Spleen (tissue), 11 donors: ENCODE data around the gene ANKRD44. TPM values are rescaled to one million over a fixed set of nuclear protein-coding genes. Genes with fewer than 3 reads are reported as not detected.

ENCODE experiments used
- DNase-seq: peaks from one replicate; pipeline ENCODE4 v3.0.0-alpha.2; 2020
- H3K27ac ChIP-seq, 8 donors: fragments of 200-600 bp; sonication (generic) in 7 of 8; 1 replicate in 4 of 8; 2 replicates in 4 of 8; pipeline versions ENCODE4 v1.5.0 to v1.8.0; 2016 to 2021; ENCODE audit warnings: inconsistent platforms in 4 of 8, mild to moderate bottlenecking in 4 of 8, moderate library complexity in 1 of 8
- H3K27me3 ChIP-seq, 7 donors: fragments of 200-600 bp; sonication (generic) in 6 of 7; replicated peaks in 1 of 7; 1 replicate in 4 of 7; 2 replicates in 3 of 7; pipeline versions ENCODE4 v1.5.0 to v1.8.0; 2016 to 2021; ENCODE audit warnings: inconsistent platforms in 3 of 7, mild to moderate bottlenecking in 1 of 7
- H3K36me3 ChIP-seq, 6 donors: fragments of 200-600 bp; sonication (generic) in 5 of 6; 1 replicate in 4 of 6; 2 replicates in 2 of 6; pipeline versions ENCODE4 v1.5.0 to v1.8.0; 2016 to 2021; ENCODE audit warnings: inconsistent platforms in 2 of 6
- H3K4me1 ChIP-seq, 6 donors: fragments of 200-600 bp; sonication (generic) in 5 of 6; 1 replicate in 3 of 6; 2 replicates in 3 of 6; pipeline versions ENCODE4 v1.5.0 to v1.8.0; 2016 to 2021; ENCODE audit warnings: inconsistent platforms in 3 of 6
- H3K4me3 ChIP-seq, 8 donors: fragments of 200-600 bp; sonication (generic) in 7 of 8; 1 replicate in 4 of 8; 2 replicates in 4 of 8; pipeline versions ENCODE4 v1.5.0 to v1.8.0; 2016 to 2021; ENCODE audit warnings: inconsistent platforms in 4 of 8, mild to moderate bottlenecking in 4 of 8, moderate library complexity in 2 of 8
- H3K9me3 ChIP-seq, 8 donors: fragments of 200-600 bp; sonication (generic) in 7 of 8; 1 replicate in 4 of 8; 2 replicates in 4 of 8; pipeline versions ENCODE4 v1.5.0 to v1.8.0; 2016 to 2021; ENCODE audit warnings: inconsistent platforms in 4 of 8
- POLR2A ChIP-seq, 3 donors: fragments of 450-650 bp; IDR thresholded peaks; one replicate each; pipeline ENCODE4 v1.5.1; 2017; ENCODE audit warnings: antibody characterized with exemption in 3 of 3, mild to moderate bottlenecking in 1 of 3
- POLR2AphosphoS5 ChIP-seq, 3 donors: sonication (generic); formaldehyde crosslinking; IDR thresholded peaks; one replicate each; pipeline ENCODE4 v1.5.1; 2017; ENCODE audit warnings: antibody characterized with exemption in 3 of 3
- WGBS, 5 donors: extraction: QIAGEN DNeasy Blood & Tissue Kit in 3 of 5; methylation state at CpG; one replicate each; pipeline versions ENCODE4 v1.1.5 to v1.1.7; 2013 to 2018; 5-methylcytosine and 5-hydroxymethylcytosine counted together
- intact Hi-C: fragments of 100-400 bp; cut with DNase I; formaldehyde crosslinking; loops from one replicate; pipeline ENCODE4 v1.15.0; 2023; ENCODE audit warnings: low total_unique reads
- polyA plus RNA-seq, 3 donors: library from polyadenylated mRNA; stranded (reverse); fragments of 200-250 nt; gene quantifications; one replicate each; pipeline ENCODE4 v1.2.1, GENCODE V29; 2013
- total RNA-seq, 7 donors: library from RNA; depleted of rRNA in 3 of 7; stranded (reverse); fragments of >200 nt in 3 of 7; fragmentation: NEBNext Ultra II Directional in 4 of 7; extraction: Animal tissue kit (Norgen Biotek cat#: 25700) in 4 of 7; gene quantifications; one replicate each; pipeline versions ENCODE4 v1.1.0 to v1.2.1, GENCODE V29; 2016 to 2021
- TF ChIP-seq, protein P1 (sequence below), 11 experiments: fragments of 200-600 bp in 7 of 11; fragments of 450-650 bp in 4 of 11; sonication (generic) in 4 of 11; IDR thresholded peaks in 8 of 11; conservative IDR thresholded peaks in 3 of 11; 1 replicate in 7 of 11; 2 replicates in 4 of 11; pipeline versions ENCODE4 v1.4.0 to v1.8.0; 2016 to 2021; ENCODE audit warnings: antibody characterized with exemption in 11 of 11, inconsistent platforms in 4 of 11, mild to moderate bottlenecking in 1 of 11
- donor health status: healthy with polysubstance abuse.
- donor health status: DM: no; HTN: no; CAD: no; lungs with moderate emphysema.
- donor health status: DM: no; HTN: no; CAD: no.
- donor health status: Bipolar disorder and iron deficiency.
- donor health status: healthy.
- donor health status: DM: no; HTN: no; CAD: no.
- donor health status: DM: yes; HTN: yes; CAD: no.

ANKRD44 gene
- total and polyA plus RNA-seq, 10 donors = 16.0 to 183 (median 140) TPM

DNA sequence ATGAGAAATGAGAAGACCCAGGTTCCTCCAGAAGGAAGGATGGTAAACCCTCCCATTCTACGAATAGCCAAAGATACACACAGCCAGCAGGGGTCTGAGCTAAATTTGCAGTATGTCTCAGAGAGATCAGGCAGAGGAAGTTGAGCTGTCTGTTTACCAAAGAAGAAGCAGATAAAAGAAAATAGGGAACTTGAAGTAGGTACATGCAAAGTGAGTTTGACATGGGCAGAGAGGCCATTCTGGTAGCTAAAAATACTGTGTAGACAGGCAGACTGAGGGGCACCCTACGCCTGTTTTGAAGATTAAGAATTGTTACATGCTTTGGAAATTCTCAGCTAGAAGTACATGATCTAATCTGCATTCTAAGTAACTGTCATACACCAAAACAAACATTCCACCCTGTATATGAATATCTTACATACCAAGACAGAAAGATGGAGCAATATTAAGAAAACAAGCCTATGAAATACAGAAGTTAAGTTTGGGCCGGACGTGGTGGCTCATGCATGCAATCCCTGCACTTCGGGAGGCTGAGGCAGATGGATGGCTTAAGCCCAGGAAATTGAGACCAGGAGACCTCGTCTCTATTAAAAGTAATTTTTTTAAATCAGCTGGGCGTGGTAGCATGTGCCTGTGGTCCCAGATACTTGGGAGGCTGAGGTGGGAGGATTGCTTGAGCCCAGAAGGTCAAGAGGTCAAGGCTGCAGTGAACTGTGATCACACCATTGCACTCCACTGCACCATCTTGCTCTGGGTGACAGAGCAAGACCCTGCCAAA, 157.9 kb downstream of the ANKRD44 start:
- H3K4me1 ChIP-seq = peaks cover 18 to 96% (median 61%) of the 10 kb centered on the region in 6 donors
- peak overlapping the region; percentile 29 to 92 (median 83) for H3K27ac ChIP-seq
- intact Hi-C loops = no loop called here
- no peaks in the 10 kb centered on the region for H3K36me3 ChIP-seq
- peak overlapping the region in 1 of 8 donors; percentile 39 for H3K4me3 ChIP-seq
- peak; percentile 83 for DNase-seq
- TF ChIP-seq POLR2AphosphoS5 (IDR thresholded peaks at IDR 0.05) (peak in 1 of 3 donors; percentile 71), POLR2A (IDR thresholded peaks at IDR 0.05) (no peak)
- TF ChIP-seq, protein P1, sequence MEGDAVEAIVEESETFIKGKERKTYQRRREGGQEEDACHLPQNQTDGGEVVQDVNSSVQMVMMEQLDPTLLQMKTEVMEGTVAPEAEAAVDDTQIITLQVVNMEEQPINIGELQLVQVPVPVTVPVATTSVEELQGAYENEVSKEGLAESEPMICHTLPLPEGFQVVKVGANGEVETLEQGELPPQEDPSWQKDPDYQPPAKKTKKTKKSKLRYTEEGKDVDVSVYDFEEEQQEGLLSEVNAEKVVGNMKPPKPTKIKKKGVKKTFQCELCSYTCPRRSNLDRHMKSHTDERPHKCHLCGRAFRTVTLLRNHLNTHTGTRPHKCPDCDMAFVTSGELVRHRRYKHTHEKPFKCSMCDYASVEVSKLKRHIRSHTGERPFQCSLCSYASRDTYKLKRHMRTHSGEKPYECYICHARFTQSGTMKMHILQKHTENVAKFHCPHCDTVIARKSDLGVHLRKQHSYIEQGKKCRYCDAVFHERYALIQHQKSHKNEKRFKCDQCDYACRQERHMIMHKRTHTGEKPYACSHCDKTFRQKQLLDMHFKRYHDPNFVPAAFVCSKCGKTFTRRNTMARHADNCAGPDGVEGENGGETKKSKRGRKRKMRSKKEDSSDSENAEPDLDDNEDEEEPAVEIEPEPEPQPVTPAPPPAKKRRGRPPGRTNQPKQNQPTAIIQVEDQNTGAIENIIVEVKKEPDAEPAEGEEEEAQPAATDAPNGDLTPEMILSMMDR (IDR thresholded peaks at IDR 0.05 in 8 of 11, conservative IDR thresholded peaks at IDR 0.05 in 3 of 11) = peak in 8 of 11 experiments; percentile 10 to 53 (median 40)
- H3K27me3 ChIP-seq = no peaks in the 10 kb centered on the region
- peaks cover 0 to 6% (median 0%) of the 10 kb centered on the region in 8 donors for H3K9me3 ChIP-seq
- 23 to 46% (median 35%) methylated on average over 7 of the region's 7 CpGs for WGBS, 5 donors

DNA sequence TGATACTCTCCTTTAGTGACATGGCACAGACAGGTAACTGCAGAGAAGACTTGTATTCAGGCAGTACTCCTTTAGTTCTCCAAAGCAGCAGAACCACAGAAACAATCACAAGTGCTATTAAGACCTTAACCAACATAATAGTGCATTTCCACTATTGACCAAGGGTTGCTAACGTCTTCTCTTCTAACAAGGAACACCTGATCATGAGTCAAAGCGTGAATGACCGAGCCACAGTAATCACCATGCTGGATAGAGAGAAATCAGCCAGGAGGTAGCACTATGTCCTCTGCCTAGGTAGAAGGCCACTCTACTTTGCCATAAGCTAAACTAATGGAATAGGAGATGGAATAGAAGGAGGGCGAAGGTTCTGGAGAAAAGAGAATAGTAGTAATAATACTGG, 161.0 kb downstream of the ANKRD44 start:
- Histone ChIP-seq H3K27ac (peak overlapping the region in 5 of 8 donors; percentile 81 to 92 (median 84)), H3K4me1 (peaks cover 32 to 98% (median 79%) of the 10 kb centered on the region in 6 donors), H3K27me3 (no peaks in the 10 kb centered on the region), H3K36me3 (peaks cover 0 to 10% (median 2%) of the 10 kb centered on the region in 6 donors), H3K4me3 (no peak overlapping the region), H3K9me3 (no peaks in the 10 kb centered on the region)
- intact Hi-C loops = no loop called here
- TF ChIP-seq POLR2AphosphoS5 (IDR thresholded peaks at IDR 0.05) = no peak
- TF ChIP-seq POLR2A (IDR thresholded peaks at IDR 0.05) = no peak
- TF ChIP-seq, protein P1 (IDR thresholded peaks at IDR 0.05 in 8 of 11, conservative IDR thresholded peaks at IDR 0.05 in 3 of 11) = no peak
- no peak for DNase-seq
- 80 to 94% (median 91%) methylated on average over 4 of the region's 4 CpGs for WGBS, 5 donors

DNA sequence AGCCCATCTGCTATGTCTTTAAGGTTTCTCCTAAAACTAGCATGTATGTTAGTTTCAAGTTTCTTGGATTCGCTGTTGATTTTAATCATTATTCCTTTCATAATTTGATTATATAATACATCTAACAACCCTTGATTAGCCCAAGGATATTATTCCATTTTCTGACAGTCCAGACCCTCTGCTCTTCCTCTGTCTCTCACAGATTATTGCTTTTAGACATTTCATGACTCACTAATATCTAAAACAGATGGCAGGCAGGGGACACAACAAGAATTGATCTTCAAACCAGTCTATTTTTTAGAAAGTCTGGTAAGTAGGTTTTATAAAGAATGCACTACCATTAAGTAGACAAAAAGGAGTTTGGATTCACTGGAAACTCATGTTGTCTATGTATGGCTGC, 162.2 kb downstream of the ANKRD44 start:
- no peak for DNase-seq
- no peaks in the 10 kb centered on the region for H3K27me3 ChIP-seq
- H3K27ac ChIP-seq = peak overlapping the region in 3 of 8 donors; percentile 85 to 91 (median 86)
- intact Hi-C loops = no loop called here
- no peaks in the 10 kb centered on the region for H3K9me3 ChIP-seq
- peaks cover 27 to 100% (median 77%) of the 10 kb centered on the region in 6 donors for H3K4me1 ChIP-seq
- no peak for TF ChIP-seq POLR2AphosphoS5 (IDR thresholded peaks at IDR 0.05)
- peaks cover 0 to 10% (median 2%) of the 10 kb centered on the region in 6 donors for H3K36me3 ChIP-seq
- 93 to 100% (median 100%) methylated on average over 1 of the region's 1 CpG for WGBS, 5 donors
- no peak overlapping the region for H3K4me3 ChIP-seq

DNA sequence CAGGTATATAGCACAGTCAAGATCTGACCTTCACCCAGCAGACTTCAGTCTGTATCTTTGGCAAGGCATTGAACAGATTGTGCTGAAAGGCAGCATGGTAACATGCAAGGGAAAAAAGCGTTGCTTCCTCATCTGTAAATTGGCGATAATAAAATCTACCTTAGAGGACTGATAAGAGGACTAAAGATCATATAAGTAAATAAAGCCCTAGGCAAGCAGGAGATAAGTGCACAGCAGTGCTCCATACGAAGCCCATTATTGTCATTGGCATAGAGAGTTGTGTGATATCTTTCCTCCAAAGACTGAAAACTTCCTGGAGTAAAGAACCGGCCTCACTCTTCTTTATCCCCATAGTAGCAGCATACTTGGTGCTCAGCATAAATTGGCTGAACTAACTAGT, 162.6 kb downstream of the ANKRD44 start:
- WGBS, 5 donors = 94 to 97% (median 96%) methylated on average over 4 of the region's 4 CpGs
- TF ChIP-seq, protein P1 (IDR thresholded peaks at IDR 0.05 in 8 of 11, conservative IDR thresholded peaks at IDR 0.05 in 3 of 11) = no peak
- TF ChIP-seq POLR2A (IDR thresholded peaks at IDR 0.05) (no peak), POLR2AphosphoS5 (IDR thresholded peaks at IDR 0.05) (no peak)
- DNase-seq = no peak
- H3K9me3 ChIP-seq = no peaks in the 10 kb centered on the region
- H3K27me3 ChIP-seq = no peaks in the 10 kb centered on the region
- peaks cover 22 to 96% (median 72%) of the 10 kb centered on the region in 6 donors for H3K4me1 ChIP-seq
- peaks cover 0 to 10% (median 2%) of the 10 kb centered on the region in 6 donors for H3K36me3 ChIP-seq
- peak overlapping the region in 4 of 8 donors; percentile 80 to 91 (median 86) for H3K27ac ChIP-seq
- intact Hi-C loops = no loop called here
- no peak overlapping the region for H3K4me3 ChIP-seq
